Jurkat, Clone E6-1 (cell line): ENCODE measurements around the gene PRDM1.

ENCODE experiments used
- DNase-seq: peaks from one replicate; pipeline ENCODE4 v3.0.0-alpha.2; 2011; ENCODE audit warnings: low read depth, low spot score
- H3K4me3 ChIP-seq: 2 replicates; pipeline ENCODE4 v1.5.1; 2011; ENCODE audit warnings: mild to moderate bottlenecking, low read length, control low read depth, moderate library complexity

PRDM1 gene

GRCh38 chr6:106064756-106065155 lies 21.4 kb upstream of the PRDM1 start:
- no peak overlapping the region for H3K4me3 ChIP-seq
- DNase-seq, result no peak

GRCh38 chr6:106066989-106067388 lies 19.1 kb upstream of the PRDM1 start:
- no peak overlapping the region for H3K4me3 ChIP-seq
- DNase-seq, result no peak

- no peak overlapping the region for H3K4me3 ChIP-seq
- no peak for DNase-seq
These were observed 16.7 kb upstream of the PRDM1 start for GRCh38 chr6:106069478-106069877.

GRCh38 chr6:106070636-106071035 lies 15.5 kb upstream of the PRDM1 start:
- DNase-seq, result no peak
- no peak overlapping the region for H3K4me3 ChIP-seq

- DNase-seq, result no peak
- H3K4me3 ChIP-seq, result no peak overlapping the region
These were observed 13.5 kb upstream of the PRDM1 start for GRCh38 chr6:106072501-106073090.

GRCh38 chr6:106074146-106074545 lies 12.0 kb upstream of the PRDM1 start:
- no peak for DNase-seq
- no peak overlapping the region for H3K4me3 ChIP-seq

GRCh38 chr6:106076139-106076538 lies 10.0 kb upstream of the PRDM1 start:
- DNase-seq, result no peak
- H3K4me3 ChIP-seq, result no peak overlapping the region

GRCh38 chr6:106077170-106077569 lies 9.0 kb upstream of the PRDM1 start:
- no peak overlapping the region for H3K4me3 ChIP-seq
- no peak for DNase-seq

GRCh38 chr6:106077881-106078280 lies 8.3 kb upstream of the PRDM1 start:
- DNase-seq, result no peak
- H3K4me3 ChIP-seq, result no peak overlapping the region

- H3K4me3 ChIP-seq, result no peak overlapping the region
- no peak for DNase-seq
These were observed 6.0 kb upstream of the PRDM1 start for GRCh38 chr6:106079961-106080762.

- no peak for DNase-seq
- H3K4me3 ChIP-seq, result no peak overlapping the region
These were observed 5.4 kb upstream of the PRDM1 start for GRCh38 chr6:106080763-106081095.

GRCh38 chr6:106081715-106082114 lies 4.4 kb upstream of the PRDM1 start:
- no peak overlapping the region for H3K4me3 ChIP-seq

GRCh38 chr6:106082735-106083398 lies 3.3 kb upstream of the PRDM1 start:
- peak; percentile 60 for DNase-seq

More at GRCh38 chr6:106081715-106082114, 4.4 kb upstream of the PRDM1 start:
- no peak for DNase-seq

GRCh38 chr6:106083618-106084017 lies 2.5 kb upstream of the PRDM1 start:
- no peak overlapping the region for H3K4me3 ChIP-seq
- DNase-seq, result no peak

More at GRCh38 chr6:106082735-106083398, 3.3 kb upstream of the PRDM1 start:
- H3K4me3 ChIP-seq, result no peak overlapping the region

- peak; percentile 44 for DNase-seq
- no peak overlapping the region for H3K4me3 ChIP-seq
These were observed 1.8 kb upstream of the PRDM1 start for GRCh38 chr6:106084106-106084988.

- no peak for DNase-seq
- peak overlapping the region; percentile 53; the same call in 1 of the 2 replicates for H3K4me3 ChIP-seq
These were observed 996 bp upstream of the PRDM1 start for GRCh38 chr6:106084989-106085691.

GRCh38 chr6:106085692-106085983 lies 498 bp upstream of the PRDM1 start:
- peak overlapping the region; percentile 53 for H3K4me3 ChIP-seq
- DNase-seq, result no peak

- H3K4me3 ChIP-seq, result peak overlapping the region; percentile 53
These were observed 659 bp downstream of the PRDM1 start for GRCh38 chr6:106086814-106087175.

More at GRCh38 chr6:106086814-106087175, 659 bp downstream of the PRDM1 start:
- no peak for DNase-seq
